ENCODE results near the gene ZDHHC14. TPM values are rescaled to one million over a fixed set of nuclear protein-coding genes. Genes with fewer than 3 reads are reported as not detected.

The ZDHHC14 gene
- total RNA-seq, 1 donor from 2014 or later, result 1.8 TPM

DNA sequence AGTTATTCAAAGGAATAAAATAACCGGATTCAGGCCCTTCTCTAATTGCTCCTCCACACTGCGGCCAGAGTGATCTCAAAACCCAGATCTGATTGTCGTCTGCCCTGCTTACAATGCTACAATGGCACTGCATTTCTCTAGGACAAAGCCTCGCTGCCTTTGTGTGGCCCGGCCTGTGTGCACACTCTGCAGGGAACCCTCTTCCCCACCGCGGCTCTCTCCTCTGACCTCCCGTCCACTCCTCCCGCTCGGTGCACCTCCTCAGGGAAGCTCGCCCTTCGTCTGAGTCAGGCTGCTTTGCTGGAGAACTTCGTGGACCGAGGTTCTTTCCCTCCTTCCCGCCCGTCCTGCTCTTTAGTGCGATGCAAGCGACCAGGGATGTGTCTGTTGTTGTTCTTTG lies 340.4 kb downstream of the ZDHHC14 start:
- H3K27me3 ChIP-seq (ENCODE audit: control insufficient read depth, insufficient read depth, low read length), result peaks cover 2% of the 10 kb centered on the region
- DNase-seq (ENCODE audit: low read depth) (no peak), FAIRE-seq (no peak)
- TF ChIP-seq, protein P1, sequence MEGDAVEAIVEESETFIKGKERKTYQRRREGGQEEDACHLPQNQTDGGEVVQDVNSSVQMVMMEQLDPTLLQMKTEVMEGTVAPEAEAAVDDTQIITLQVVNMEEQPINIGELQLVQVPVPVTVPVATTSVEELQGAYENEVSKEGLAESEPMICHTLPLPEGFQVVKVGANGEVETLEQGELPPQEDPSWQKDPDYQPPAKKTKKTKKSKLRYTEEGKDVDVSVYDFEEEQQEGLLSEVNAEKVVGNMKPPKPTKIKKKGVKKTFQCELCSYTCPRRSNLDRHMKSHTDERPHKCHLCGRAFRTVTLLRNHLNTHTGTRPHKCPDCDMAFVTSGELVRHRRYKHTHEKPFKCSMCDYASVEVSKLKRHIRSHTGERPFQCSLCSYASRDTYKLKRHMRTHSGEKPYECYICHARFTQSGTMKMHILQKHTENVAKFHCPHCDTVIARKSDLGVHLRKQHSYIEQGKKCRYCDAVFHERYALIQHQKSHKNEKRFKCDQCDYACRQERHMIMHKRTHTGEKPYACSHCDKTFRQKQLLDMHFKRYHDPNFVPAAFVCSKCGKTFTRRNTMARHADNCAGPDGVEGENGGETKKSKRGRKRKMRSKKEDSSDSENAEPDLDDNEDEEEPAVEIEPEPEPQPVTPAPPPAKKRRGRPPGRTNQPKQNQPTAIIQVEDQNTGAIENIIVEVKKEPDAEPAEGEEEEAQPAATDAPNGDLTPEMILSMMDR (IDR thresholded peaks at IDR 0.05; ENCODE audit: insufficient read depth, low read length, severe bottlenecking), result no peak
- H3K36me3 ChIP-seq (ENCODE audit: control insufficient read depth, insufficient read depth, low read length), result no peaks in the 10 kb centered on the region
- no peak overlapping the region for H3K4me3 ChIP-seq (ENCODE audit: low read depth, low read length)

DNA sequence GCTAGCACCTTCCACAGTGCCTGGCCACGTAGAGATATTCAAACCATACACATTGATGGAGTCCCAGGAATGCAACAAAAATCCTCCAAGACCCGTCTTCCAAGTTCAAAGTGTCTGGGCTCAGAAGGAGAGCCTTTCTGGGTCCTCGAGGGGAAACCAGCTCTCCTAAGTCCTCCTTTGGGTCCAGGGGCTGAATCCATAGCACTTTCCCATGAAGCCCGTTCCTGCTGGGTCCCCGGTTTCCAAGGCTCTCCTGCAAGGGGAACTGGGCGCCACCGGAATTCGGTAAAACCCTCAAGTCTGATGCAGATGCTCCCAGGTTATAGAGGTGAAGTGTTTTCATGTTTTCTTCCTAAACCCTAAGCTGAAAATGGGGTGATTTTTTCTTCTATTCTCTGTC lies 340.8 kb downstream of the ZDHHC14 start:
- no peaks in the 10 kb centered on the region for H3K36me3 ChIP-seq (ENCODE audit: control insufficient read depth, insufficient read depth, low read length)
- H3K4me3 ChIP-seq (ENCODE audit: low read depth, low read length), result no peak overlapping the region
- peaks cover 2% of the 10 kb centered on the region for H3K27me3 ChIP-seq (ENCODE audit: control insufficient read depth, insufficient read depth, low read length)
- FAIRE-seq (no peak), DNase-seq (ENCODE audit: low read depth) (no peak)
- TF ChIP-seq, protein P1 (IDR thresholded peaks at IDR 0.05; ENCODE audit: insufficient read depth, low read length, severe bottlenecking), result no peak

DNA sequence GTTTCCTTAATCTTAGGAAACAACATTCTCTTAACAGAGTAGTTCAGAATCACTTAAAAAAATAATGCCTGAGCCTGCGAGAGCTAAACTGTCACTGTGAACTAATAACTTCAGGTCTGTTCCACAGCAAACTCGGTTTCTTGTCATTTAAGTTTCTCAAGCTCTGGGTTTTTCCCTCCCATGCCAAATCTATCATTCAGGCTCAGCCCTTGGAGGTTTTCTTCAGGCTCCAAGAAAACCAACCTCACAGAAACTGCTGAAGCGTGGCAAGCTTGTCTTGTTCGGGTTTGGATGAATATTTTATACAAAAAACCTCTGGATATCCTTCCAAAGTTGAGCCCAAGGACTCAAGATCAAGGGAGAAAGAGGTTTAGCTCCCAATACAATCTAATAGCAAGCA lies 342.4 kb downstream of the ZDHHC14 start:
- peaks cover 2% of the 10 kb centered on the region for H3K27me3 ChIP-seq (ENCODE audit: control insufficient read depth, insufficient read depth, low read length)
- no peak for FAIRE-seq
- TF ChIP-seq, protein P1 (IDR thresholded peaks at IDR 0.05; ENCODE audit: insufficient read depth, low read length, severe bottlenecking), result no peak
- no peak overlapping the region for H3K4me3 ChIP-seq (ENCODE audit: low read depth, low read length)
- DNase-seq (ENCODE audit: low read depth), result no peak
- H3K36me3 ChIP-seq (ENCODE audit: control insufficient read depth, insufficient read depth, low read length), result no peaks in the 10 kb centered on the region

DNA sequence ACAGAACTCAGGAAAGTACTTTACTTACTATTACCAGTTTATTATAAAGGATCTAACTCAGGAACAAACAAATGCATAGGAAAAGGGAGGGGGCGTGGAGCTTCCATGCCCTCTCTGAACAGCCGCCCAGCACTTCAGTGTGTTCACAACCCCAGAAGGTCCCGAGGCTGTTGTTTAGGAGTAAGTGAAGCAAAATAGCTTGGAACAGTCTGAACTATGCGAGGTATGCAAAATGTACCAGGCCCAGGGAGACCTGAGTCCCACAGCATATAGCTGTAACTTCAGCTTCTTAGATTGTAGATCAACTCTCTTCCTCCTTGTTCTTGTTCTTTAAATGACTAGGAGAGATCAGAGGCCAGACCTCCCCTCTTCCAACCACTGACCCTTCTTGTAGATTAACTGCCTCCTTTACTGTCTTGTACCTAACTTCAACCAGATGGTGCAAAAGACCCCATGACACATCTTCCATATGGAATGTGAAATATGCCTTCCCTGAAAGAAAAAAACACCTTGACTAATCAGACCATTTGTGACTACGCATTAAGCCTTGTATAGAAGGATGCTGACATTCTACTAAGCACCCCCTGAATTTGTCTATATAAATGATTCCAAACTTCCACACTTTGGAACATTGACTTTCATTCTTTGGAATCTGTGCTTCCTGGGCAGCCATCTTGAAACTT lies 343.3 kb downstream of the ZDHHC14 start:
- peaks cover 2% of the 10 kb centered on the region for H3K27me3 ChIP-seq (ENCODE audit: control insufficient read depth, insufficient read depth, low read length)
- H3K36me3 ChIP-seq (ENCODE audit: control insufficient read depth, insufficient read depth, low read length), result no peaks in the 10 kb centered on the region
- H3K4me3 ChIP-seq (ENCODE audit: low read depth, low read length), result no peak overlapping the region
- DNase-seq (ENCODE audit: low read depth) (no peak), FAIRE-seq (no peak)
- TF ChIP-seq, protein P1 (IDR thresholded peaks at IDR 0.05; ENCODE audit: insufficient read depth, low read length, severe bottlenecking), result no peak

DNA sequence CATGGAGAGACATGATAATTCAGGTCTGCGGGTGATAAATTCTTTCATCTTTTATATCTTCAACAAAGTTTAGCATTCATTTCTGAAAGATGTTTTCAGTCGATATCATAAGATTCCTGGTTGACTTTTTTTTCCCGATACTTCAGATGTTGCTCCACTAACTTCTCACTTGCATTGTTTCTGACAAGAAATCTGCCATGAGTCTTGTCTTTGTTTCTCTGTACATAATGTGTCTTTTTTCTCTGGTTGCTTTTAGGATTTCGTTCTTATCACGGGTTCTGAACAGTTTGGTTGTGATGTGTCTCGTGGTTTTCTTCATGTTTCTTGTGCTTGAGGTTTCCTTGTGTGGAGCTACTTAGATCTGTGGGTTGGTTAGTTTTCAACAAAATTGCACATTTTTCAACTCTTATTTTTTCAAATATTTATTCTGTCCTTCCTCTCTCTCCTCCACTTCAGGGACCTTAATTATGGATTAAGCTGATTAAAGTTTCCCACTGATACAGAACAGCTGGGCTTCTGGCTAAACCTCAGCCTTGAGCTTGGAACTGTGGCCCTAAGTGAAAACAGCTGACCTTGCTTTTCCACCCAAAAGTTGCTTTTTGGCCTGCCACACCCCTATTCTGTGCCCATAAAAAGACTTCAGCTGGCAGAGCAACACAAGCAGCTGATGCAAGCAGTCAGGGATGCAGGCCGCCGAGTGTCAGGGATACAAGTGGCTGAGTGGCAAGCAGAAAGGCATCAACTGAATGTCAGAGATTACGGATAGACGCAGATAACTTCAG lies 344.2 kb downstream of the ZDHHC14 start:
- H3K4me3 ChIP-seq (ENCODE audit: low read depth, low read length), result no peak overlapping the region
- DNase-seq (ENCODE audit: low read depth) (no peak), FAIRE-seq (no peak)
- H3K27me3 ChIP-seq (ENCODE audit: control insufficient read depth, insufficient read depth, low read length), result peaks cover 2% of the 10 kb centered on the region
- H3K36me3 ChIP-seq (ENCODE audit: control insufficient read depth, insufficient read depth, low read length), result no peaks in the 10 kb centered on the region
- TF ChIP-seq, protein P1 (IDR thresholded peaks at IDR 0.05; ENCODE audit: insufficient read depth, low read length, severe bottlenecking), result no peak

Data from bronchial epithelial cell (primary cell).